Activated naive CD8-positive, alpha-beta T cell treated with anti-CD3 and anti-CD28 coated beads, Interleukin-2, amount 10 ng/mL, durations not matched to agents 7 days and 5 days (primary cell): ENCODE data around the gene CDK14. TPM values are rescaled to one million over a fixed set of nuclear protein-coding genes. Genes with fewer than 3 reads are reported as not detected.
A peak's percentile ranks its signal among the peaks of the same experiment; 100 is the strongest.

Experiments
- ATAC-seq: fragments of 150-1000 bp; cut with Tn5 transposase; one replicate; pipeline ENCODE4 v1.10.0; 2021; ENCODE audit warnings: low read depth, moderate library complexity
- POLR2A ChIA-PET: fragments of 350-600 bp; sonication (Branson Sonifier 250); formaldehyde crosslinking; loops from one replicate; lab custom pipeline; 2021; ENCODE audit warnings: antibody characterized with exemption; lab: Charles Lee
- DNase-seq: peaks from one replicate; pipeline ENCODE4 v3.0.0; 2021
- H3K27ac Mint-ChIP-seq: one replicate; pipeline ENCODE4 v1.8.0; 2022; ENCODE audit warnings: mild to moderate bottlenecking, mixed read lengths
- H3K27me3 Mint-ChIP-seq: one replicate; pipeline ENCODE4 v1.8.0; 2022; ENCODE audit warnings: mild to moderate bottlenecking, moderate library complexity, mixed read lengths
- H3K36me3 Mint-ChIP-seq: one replicate; pipeline ENCODE4 v1.8.0; 2021; ENCODE audit warnings: mild to moderate bottlenecking, mixed read lengths
- H3K4me1 Mint-ChIP-seq: one replicate; pipeline ENCODE4 v1.8.0; 2021; ENCODE audit warnings: mixed read lengths
- H3K4me3 Mint-ChIP-seq: one replicate; pipeline ENCODE4 v1.8.0; 2022; ENCODE audit warnings: mild to moderate bottlenecking, moderate library complexity, mixed read lengths
- H3K9me3 Mint-ChIP-seq: one replicate; pipeline ENCODE4 v1.8.0; 2021; ENCODE audit warnings: mixed read lengths
- total RNA-seq, 2 experiments: library from RNA; stranded (reverse); gene quantifications; one replicate each; pipeline ENCODE4 v1.2.3, GENCODE V29; 2021

The CDK14 gene
- total RNA-seq, 2 experiments from 2014 or later: 0.94 to 1.2 TPM

DNA sequence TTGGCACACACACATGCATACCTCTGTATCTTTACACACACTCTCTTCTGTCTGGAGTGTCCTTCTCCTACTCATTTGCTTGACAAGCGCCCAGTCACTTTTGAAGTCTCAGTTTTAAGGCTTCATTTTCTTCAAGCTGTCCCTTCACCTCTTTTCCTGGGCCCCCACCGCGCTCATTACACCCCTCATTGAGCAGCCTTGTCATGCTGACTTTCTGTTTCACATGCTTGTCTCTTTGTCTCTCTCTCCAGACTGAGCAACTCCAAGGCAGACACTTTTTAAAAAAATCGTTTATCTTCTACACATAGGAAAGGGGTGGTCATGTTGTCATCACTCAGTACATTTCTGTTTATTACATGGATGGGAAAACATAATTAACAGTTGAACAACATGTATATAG is 442.9 kb downstream of the CDK14 start:
- Mint-ChIP-seq H3K36me3 (no peaks in the 10 kb centered on the region), H3K27ac (no peak overlapping the region), H3K4me3 (no peak overlapping the region), H3K9me3 (no peaks in the 10 kb centered on the region), H3K4me1 (no peaks in the 10 kb centered on the region), H3K27me3 (peaks cover 3% of the 10 kb centered on the region)
- POLR2A ChIA-PET: no interaction called here
- ATAC-seq: no peak
- DNase-seq: no peak

DNA sequence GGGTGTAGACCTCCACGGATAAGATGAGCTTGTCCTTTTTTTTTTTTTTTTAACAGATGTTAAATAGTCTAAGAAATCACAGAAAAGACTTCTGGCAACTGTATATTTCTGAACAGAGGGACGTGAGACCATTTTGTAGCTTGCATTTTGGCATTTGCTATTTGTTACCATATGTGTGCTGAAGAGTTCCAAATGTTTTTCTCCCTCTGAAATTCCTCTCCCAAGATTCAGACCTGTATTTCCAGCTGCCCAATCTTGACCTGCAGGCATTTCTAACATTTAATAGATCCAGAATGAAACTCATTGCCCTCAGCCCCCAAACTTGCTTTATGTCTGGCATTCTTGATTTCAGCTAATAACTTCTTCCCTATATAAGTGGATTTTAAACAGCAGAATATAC is 445.0 kb downstream of the CDK14 start:
- POLR2A ChIA-PET: no interaction called here
- H3K27ac Mint-ChIP-seq: no peak overlapping the region

DNA sequence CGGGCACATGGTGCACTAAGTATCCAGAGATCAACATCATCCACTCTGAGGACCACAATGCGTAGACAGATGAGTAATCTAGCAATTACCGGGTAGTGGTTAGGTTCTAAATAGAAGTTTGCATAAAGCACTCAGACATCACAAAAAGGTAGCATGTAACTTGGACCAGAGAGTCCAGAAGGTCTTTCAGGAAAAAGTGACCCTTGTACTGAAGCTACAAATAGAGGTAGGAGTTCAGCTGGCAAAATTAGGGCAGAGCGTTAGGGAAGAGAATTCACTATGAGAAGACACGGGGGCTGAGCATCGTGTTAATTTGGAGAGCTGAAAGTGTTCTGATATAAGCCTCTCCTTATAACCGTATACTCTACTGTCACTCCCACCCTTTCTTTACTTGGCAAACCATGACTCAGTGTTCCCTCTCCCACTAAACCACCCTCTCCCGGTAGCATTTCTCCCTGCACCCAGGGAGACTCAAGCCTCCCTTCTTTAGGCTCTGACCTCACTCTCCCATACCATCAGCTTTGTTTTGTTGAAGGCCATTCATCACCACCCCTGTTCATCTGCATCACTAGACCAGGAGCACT is 445.9 kb downstream of the CDK14 start:
- H3K27ac Mint-ChIP-seq: no peak overlapping the region
- no peak for DNase-seq
- no peaks in the 10 kb centered on the region for H3K9me3 Mint-ChIP-seq
- H3K27me3 Mint-ChIP-seq: peaks cover 3% of the 10 kb centered on the region
- no peak for ATAC-seq
- H3K36me3 Mint-ChIP-seq: no peaks in the 10 kb centered on the region
- no peaks in the 10 kb centered on the region for H3K4me1 Mint-ChIP-seq
- POLR2A ChIA-PET: no interaction called here
- H3K4me3 Mint-ChIP-seq: no peak overlapping the region

More for the DNA sequence above, 445.0 kb downstream of the CDK14 start:
- ATAC-seq: no peak
- Mint-ChIP-seq H3K27me3 (peaks cover 3% of the 10 kb centered on the region), H3K4me1 (no peaks in the 10 kb centered on the region), H3K4me3 (no peak overlapping the region), H3K9me3 (no peaks in the 10 kb centered on the region), H3K36me3 (no peaks in the 10 kb centered on the region)
- DNase-seq: no peak

DNA sequence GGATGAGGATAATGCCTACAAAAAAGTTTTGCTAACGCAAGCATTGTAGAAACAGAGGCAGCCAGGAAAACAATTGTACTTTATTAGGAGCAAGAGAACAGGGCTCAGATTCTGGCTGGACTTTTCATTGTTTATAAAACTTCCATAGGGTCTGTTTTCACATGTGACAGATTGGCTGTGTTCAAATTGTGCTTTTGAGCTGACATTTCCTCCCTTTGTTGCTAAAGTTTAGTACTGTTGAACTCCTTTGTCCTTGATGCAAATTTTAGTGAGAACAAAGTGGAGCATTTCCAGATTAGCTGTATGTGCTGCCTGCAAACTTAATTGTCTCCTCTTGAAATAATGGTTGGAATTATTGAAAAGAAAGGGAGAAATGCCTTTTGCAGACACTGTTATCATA is 447.1 kb downstream of the CDK14 start:
- ATAC-seq (no peak), DNase-seq (no peak)
- no peaks in the 10 kb centered on the region for H3K9me3 Mint-ChIP-seq
- POLR2A ChIA-PET: no interaction called here
- no peaks in the 10 kb centered on the region for H3K36me3 Mint-ChIP-seq
- peaks cover 8% of the 10 kb centered on the region for H3K27me3 Mint-ChIP-seq
- H3K4me3 Mint-ChIP-seq: no peak overlapping the region
- no peak overlapping the region for H3K27ac Mint-ChIP-seq
- no peaks in the 10 kb centered on the region for H3K4me1 Mint-ChIP-seq

DNA sequence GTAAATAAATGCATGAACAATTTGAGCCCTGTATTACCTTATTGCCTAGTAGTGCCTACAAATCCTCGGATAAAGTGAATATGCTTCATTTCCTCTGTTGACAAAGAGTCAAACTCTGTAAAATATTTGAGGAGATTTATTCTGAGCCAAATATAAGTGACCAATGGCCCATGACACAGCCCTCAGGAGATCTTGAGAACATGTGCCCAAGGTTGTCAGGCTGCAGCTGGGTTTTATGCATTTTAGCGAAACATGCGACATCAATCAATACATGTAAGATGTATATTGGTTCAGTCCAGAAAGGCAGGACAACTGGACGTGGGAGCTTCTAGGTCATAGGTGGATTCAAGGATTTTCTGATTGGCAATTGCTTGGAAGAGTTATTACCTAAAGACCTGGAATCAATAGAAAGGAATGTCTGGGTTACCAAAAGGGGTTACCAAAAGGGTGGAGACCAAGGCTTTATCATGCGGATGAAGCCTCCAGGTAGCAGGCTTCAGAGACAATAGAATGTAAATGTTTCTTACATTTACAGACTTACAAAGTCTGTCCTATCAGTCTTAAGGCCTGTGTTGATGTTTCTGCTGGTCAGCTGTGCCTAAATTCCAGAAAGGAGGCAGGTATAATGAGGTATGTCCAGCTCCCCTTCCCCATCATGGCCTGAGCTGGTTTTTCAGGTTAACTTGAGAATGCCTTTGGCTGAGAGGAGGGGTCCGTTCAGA is 448.0 kb downstream of the CDK14 start:
- ATAC-seq (no peak), DNase-seq (no peak)
- H3K27me3 Mint-ChIP-seq: peaks cover 8% of the 10 kb centered on the region
- H3K36me3 Mint-ChIP-seq: no peaks in the 10 kb centered on the region
- H3K4me1 Mint-ChIP-seq: no peaks in the 10 kb centered on the region
- POLR2A ChIA-PET: no interaction called here
- H3K9me3 Mint-ChIP-seq: no peaks in the 10 kb centered on the region
- H3K4me3 Mint-ChIP-seq: no peak overlapping the region
- no peak overlapping the region for H3K27ac Mint-ChIP-seq

DNA sequence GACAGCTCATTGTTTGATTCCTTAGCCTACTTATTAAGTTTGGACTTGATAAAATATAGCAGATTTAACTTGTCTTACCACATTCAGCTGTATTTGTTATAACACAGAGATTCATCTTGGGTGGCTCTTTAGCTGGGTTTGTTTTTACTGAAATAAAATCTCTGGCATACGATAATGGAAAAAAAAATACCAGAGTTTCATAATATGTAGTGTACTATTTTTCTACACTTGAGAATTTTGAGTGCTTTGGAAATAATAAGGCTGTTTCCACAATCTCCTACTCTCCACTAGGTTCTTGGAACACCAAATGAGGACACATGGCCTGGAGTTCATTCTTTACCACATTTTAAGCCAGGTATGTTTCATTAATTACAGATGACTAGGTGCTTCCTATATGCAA is 449.5 kb downstream of the CDK14 start:
- no peaks in the 10 kb centered on the region for H3K36me3 Mint-ChIP-seq
- no peak for DNase-seq
- peaks cover 8% of the 10 kb centered on the region for H3K27me3 Mint-ChIP-seq
- no peak overlapping the region for H3K4me3 Mint-ChIP-seq
- H3K4me1 Mint-ChIP-seq: peaks cover 1% of the 10 kb centered on the region
- ATAC-seq: no peak
- POLR2A ChIA-PET: no interaction called here
- H3K9me3 Mint-ChIP-seq: no peaks in the 10 kb centered on the region
- no peak overlapping the region for H3K27ac Mint-ChIP-seq

DNA sequence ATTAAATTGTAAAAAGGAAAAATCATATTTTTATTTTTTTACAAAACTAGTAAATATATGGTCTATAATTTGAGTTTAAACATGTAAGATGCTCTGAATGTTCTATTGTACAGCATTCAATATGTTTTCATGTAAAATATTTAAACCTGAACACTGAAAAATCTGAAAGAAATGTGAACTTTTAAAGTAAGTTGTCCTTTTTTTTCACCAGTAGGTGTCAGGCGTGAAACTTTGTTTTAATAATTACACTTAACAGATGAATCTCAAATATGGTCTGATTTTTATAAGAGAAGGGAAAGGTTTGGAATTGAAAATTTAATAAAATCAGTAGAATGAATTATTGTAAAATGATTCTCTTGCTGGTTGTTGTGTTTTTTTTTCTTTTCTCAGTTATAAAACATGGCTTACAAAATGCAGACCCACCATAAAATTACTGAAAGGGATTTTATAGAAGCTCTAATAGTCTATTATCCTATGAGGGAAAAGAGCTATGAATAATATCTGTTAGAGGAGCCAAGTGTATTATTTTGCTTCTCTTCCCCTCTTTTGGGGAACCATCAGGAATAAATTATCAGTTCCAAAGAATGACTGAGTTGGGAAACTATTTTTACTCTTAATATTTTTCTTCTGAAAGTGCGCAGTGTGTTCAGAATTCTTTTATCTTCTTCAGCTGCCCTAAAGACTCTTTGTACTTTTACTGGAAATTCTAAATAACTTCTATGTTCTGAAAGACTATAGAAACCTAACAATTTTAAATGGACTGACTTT is 450.4 kb downstream of the CDK14 start:
- H3K4me3 Mint-ChIP-seq: no peak overlapping the region
- H3K27me3 Mint-ChIP-seq: peaks cover 8% of the 10 kb centered on the region
- H3K4me1 Mint-ChIP-seq: peaks cover 8% of the 10 kb centered on the region
- no peak for ATAC-seq
- DNase-seq: no peak
- no peaks in the 10 kb centered on the region for H3K36me3 Mint-ChIP-seq
- POLR2A ChIA-PET: no interaction called here
- no peaks in the 10 kb centered on the region for H3K9me3 Mint-ChIP-seq
- H3K27ac Mint-ChIP-seq: no peak overlapping the region

DNA sequence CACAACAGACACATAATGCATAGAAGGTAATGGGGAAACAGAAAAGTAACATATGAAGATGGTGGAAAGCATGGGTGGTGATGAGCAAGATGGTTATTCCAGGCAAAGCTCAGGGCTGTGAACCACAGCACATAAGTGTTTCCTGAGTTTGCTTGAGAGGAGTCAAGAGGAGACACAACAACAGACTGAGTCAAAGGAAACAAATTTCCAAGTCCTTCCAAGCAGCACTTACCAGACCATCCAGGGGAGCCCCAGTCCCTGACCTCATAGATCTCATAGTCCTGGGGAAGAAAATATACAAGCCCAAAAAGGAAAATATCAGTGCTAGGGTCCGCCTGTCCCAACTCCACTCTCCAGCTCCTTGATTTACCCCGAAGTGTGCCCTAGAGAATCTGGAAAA is 451.5 kb downstream of the CDK14 start:
- POLR2A ChIA-PET: no interaction called here
- no peaks in the 10 kb centered on the region for H3K36me3 Mint-ChIP-seq
- H3K4me1 Mint-ChIP-seq: peaks cover 8% of the 10 kb centered on the region
- H3K4me3 Mint-ChIP-seq: no peak overlapping the region
- DNase-seq: no peak
- peaks cover 5% of the 10 kb centered on the region for H3K27me3 Mint-ChIP-seq
- no peak overlapping the region for H3K27ac Mint-ChIP-seq
- H3K9me3 Mint-ChIP-seq: no peaks in the 10 kb centered on the region
- ATAC-seq: no peak

DNA sequence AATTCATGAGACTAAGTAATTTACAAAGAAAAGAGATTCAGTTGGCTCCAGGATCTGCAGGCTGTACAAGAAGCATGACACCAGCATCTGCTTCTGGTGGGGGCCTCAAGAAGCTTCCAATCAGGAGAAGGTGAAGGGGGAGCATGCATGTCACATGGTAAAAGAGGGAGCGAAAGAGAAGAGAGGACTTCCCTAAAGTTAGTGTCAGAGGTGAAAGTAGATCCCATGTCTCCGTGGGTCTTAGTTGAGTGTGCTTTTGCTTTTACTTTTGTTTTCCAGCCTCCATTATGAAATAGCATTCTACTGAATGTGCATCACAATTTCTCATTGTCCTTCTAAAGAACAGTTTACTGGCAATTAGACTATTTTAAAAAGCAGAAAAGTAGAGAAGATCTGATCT is 454.6 kb downstream of the CDK14 start:
- peak overlapping the region; percentile 65 for H3K27ac Mint-ChIP-seq

DNA sequence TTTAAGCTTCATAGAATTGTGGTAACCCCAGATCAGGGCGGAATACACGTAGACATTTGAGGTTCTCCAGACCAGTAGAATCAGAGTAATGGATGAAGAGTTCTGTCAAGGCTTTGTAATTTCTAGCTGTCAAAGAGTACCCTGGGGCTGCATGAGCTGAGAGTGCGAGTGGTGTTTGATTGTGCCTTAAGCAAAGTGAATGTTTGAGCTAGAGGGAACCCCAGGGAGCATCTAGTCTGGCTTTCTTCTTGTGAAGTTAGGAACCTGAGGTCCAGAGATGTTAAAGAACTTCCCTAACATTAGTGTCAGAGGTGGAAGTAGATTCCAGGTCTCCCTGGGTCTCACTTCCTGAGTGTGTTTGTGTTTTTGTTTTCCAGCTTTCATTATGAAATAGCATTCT is 455.8 kb downstream of the CDK14 start:
- POLR2A ChIA-PET: no interaction called here
- peaks cover 8% of the 10 kb centered on the region for H3K4me1 Mint-ChIP-seq
- no peaks in the 10 kb centered on the region for H3K36me3 Mint-ChIP-seq
- H3K4me3 Mint-ChIP-seq: no peak overlapping the region
- H3K27me3 Mint-ChIP-seq: peaks cover 5% of the 10 kb centered on the region
- no peak overlapping the region for H3K27ac Mint-ChIP-seq
- no peaks in the 10 kb centered on the region for H3K9me3 Mint-ChIP-seq
- DNase-seq: no peak
- ATAC-seq: no peak

More for the DNA sequence above, 454.6 kb downstream of the CDK14 start:
- DNase-seq: no peak
- H3K4me3 Mint-ChIP-seq: peak overlapping the region; percentile 68
- no peaks in the 10 kb centered on the region for H3K36me3 Mint-ChIP-seq
- H3K4me1 Mint-ChIP-seq: peaks cover 8% of the 10 kb centered on the region
- H3K9me3 Mint-ChIP-seq: no peaks in the 10 kb centered on the region
- peak; percentile 54 for ATAC-seq
- POLR2A ChIA-PET: no interaction called here
- H3K27me3 Mint-ChIP-seq: peaks cover 5% of the 10 kb centered on the region

DNA sequence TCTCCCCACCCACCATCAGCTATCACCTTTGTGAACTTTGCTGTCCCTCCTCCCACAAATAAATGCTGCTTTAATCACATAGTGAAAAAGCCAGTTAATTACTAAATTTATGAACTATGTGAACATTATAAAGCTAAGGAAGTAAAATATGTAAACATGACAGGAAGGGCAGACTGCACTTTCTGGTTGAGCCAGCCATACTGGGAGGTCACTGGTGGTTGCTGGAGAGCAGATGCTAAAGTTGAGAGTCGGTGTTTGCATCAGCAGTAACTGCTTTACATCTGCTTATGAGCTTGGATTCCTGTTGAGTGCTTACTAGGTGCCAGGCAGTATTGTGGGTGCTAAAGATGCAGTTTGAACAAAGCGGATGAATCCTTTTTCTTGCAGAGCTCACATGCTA is 458.3 kb downstream of the CDK14 start:
- H3K4me1 Mint-ChIP-seq: peaks cover 8% of the 10 kb centered on the region
- DNase-seq (no peak), ATAC-seq (no peak)
- POLR2A ChIA-PET: no interaction called here
- no peaks in the 10 kb centered on the region for H3K9me3 Mint-ChIP-seq
- no peaks in the 10 kb centered on the region for H3K36me3 Mint-ChIP-seq
- H3K4me3 Mint-ChIP-seq: no peak overlapping the region
- H3K27ac Mint-ChIP-seq: no peak overlapping the region
- H3K27me3 Mint-ChIP-seq: no peaks in the 10 kb centered on the region

DNA sequence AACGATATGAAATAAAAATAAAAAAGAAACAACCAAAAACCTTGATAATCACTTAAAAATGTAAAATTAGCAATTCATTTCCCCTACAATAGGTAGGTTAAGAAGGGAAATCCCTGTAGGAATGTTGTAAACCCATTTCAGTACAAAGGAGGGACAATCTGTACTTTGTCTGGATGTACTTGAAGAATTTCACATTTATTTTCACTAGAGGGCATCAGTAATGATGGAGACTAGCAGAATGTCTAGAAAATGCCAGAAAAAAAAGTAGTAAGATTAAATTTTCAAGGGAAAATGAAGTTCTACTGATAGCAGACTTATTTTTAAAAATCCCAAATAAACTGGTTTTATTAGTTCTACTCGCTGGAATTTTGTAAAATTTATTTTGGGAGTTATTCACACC is 459.1 kb downstream of the CDK14 start:
- peaks cover 8% of the 10 kb centered on the region for H3K4me1 Mint-ChIP-seq
- H3K4me3 Mint-ChIP-seq: no peak overlapping the region
- peaks cover 1% of the 10 kb centered on the region for H3K9me3 Mint-ChIP-seq
- H3K27me3 Mint-ChIP-seq: no peaks in the 10 kb centered on the region
- ATAC-seq (no peak), DNase-seq (no peak)
- POLR2A ChIA-PET: no interaction called here
- H3K27ac Mint-ChIP-seq: no peak overlapping the region
- H3K36me3 Mint-ChIP-seq: no peaks in the 10 kb centered on the region

DNA sequence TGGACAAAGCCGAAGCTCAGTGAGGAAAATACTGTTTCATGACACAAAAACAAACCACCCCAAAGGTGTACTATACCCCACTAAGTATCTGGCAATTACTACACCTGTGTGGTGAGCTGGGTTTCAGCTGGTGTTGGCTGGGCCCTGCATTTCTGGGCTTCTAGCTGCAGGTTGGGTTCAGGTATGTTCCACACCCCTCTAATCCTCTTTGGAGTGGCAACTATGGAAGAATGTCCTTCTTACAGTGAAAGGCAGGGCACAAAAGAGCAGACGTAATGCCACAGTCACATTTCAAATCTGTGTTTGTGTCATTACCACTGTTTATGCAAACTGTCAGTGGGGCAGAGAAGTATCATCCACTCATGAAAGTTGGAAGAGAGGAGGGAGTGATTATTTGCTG is 466.6 kb downstream of the CDK14 start:
- Mint-ChIP-seq H3K4me1 (no peaks in the 10 kb centered on the region), H3K27ac (no peak overlapping the region), H3K27me3 (no peaks in the 10 kb centered on the region), H3K4me3 (no peak overlapping the region), H3K36me3 (no peaks in the 10 kb centered on the region), H3K9me3 (peaks cover 7% of the 10 kb centered on the region)
- POLR2A ChIA-PET: no interaction called here
- DNase-seq (no peak), ATAC-seq (no peak)

DNA sequence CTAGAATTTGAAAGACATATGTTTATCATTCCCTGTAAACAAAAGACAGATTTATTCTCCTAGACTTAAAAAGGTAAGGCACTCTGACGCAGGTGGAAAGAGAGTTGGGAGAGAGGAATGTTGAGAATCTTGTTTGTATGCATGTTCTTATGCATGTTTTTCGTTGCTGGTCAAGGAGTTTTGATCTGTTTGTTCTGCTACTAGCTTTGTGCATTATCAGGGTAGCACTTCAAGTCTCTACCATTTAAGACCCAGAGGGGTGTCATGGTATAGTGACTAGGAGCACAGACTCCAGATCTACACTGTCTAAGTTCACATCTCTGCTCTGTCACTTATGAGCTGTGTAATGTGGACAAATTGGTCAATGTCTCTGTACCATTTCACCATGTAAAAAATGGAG is 467.9 kb downstream of the CDK14 start:
- no peaks in the 10 kb centered on the region for H3K4me1 Mint-ChIP-seq
- no peak overlapping the region for H3K4me3 Mint-ChIP-seq
- DNase-seq (no peak), ATAC-seq (no peak)
- no peak overlapping the region for H3K27ac Mint-ChIP-seq
- H3K27me3 Mint-ChIP-seq: peaks cover 2% of the 10 kb centered on the region
- peaks cover 7% of the 10 kb centered on the region for H3K9me3 Mint-ChIP-seq
- H3K36me3 Mint-ChIP-seq: no peaks in the 10 kb centered on the region
- POLR2A ChIA-PET: no interaction called here
